HepG2 (cell line): ENCODE measurements around the gene PLSCR4. TPM values are rescaled to one million over a fixed set of nuclear protein-coding genes. Genes with fewer than 3 reads are reported as not detected.

Experiments used
- ATM ChIP-seq: fragments of 450-650 bp; IDR thresholded peaks from 2 replicates; pipeline ENCODE4 v1.7.1; 2017; ENCODE audit warnings: mild to moderate bottlenecking, borderline replicate concordance
- DPF2 ChIP-seq: sonication (generic); formaldehyde crosslinking; IDR thresholded peaks from 2 replicates; pipeline ENCODE4 v1.4.0; 2020; ENCODE audit warnings: mild to moderate bottlenecking, low read depth, missing genetic modification reagents, borderline replicate concordance
- FOXJ3 ChIP-seq: sonication (generic); formaldehyde crosslinking; IDR thresholded peaks from 2 replicates; pipeline ENCODE4 v1.4.0; 2020; ENCODE audit warnings: missing genetic modification reagents, mild to moderate bottlenecking, borderline replicate concordance
- KDM1A ChIP-seq: IDR thresholded peaks from 2 replicates; pipeline ENCODE4 v1.6.1; 2016; ENCODE audit warnings: missing compliant biosample characterization
- KMT2A ChIP-seq: sonication (generic); formaldehyde crosslinking; IDR thresholded peaks from 2 replicates; pipeline ENCODE4 v1.4.0; 2020; ENCODE audit warnings: missing genetic modification reagents
- MEIS1 ChIP-seq: sonication (generic); formaldehyde crosslinking; IDR thresholded peaks from 2 replicates; pipeline ENCODE4 v1.9.0; 2021; ENCODE audit warnings: mild to moderate bottlenecking, missing genetic modification reagents, moderate library complexity, borderline replicate concordance
- MYPOP ChIP-seq: sonication (generic); formaldehyde crosslinking; IDR thresholded peaks from 2 replicates; pipeline ENCODE4 v1.8.1; 2023; ENCODE audit warnings: mild to moderate bottlenecking, moderate library complexity, missing genetic modification reagents
- NCOA2 ChIP-seq: sonication (generic); formaldehyde crosslinking; IDR thresholded peaks from 2 replicates; pipeline ENCODE4 v1.8.0; 2022; ENCODE audit warnings: inconsistent platforms
- NFATC3 ChIP-seq: sonication (generic); formaldehyde crosslinking; IDR thresholded peaks from 2 replicates; pipeline ENCODE4 v1.5.1; 2020; ENCODE audit warnings: mild to moderate bottlenecking, missing genetic modification reagents
- PITX1 ChIP-seq: sonication (generic); formaldehyde crosslinking; IDR thresholded peaks from 2 replicates; pipeline ENCODE4 v1.5.1; 2020; ENCODE audit warnings: mild to moderate bottlenecking, missing genetic modification reagents
- RBM39 ChIP-seq: fragments of 200-400 bp; formaldehyde crosslinking; IDR thresholded peaks from one replicate; pipeline ENCODE4 v1.6.1; 2018; ENCODE audit warnings: antibody characterized with exemption, mild to moderate bottlenecking, low read depth, low read length; ENCODE audit not compliant: poor library complexity, severe bottlenecking
- STAG1 ChIP-seq: sonication (generic); formaldehyde crosslinking; IDR thresholded peaks from 2 replicates; pipeline ENCODE4 v1.4.0; 2020; ENCODE audit warnings: missing genetic modification reagents
- YEATS2 ChIP-seq: sonication (generic); formaldehyde crosslinking; IDR thresholded peaks from 2 replicates; pipeline ENCODE4 v1.4.0; 2020; ENCODE audit warnings: missing genetic modification reagents, borderline replicate concordance
- ZNF207 ChIP-seq: fragments of 450-650 bp; IDR thresholded peaks from 2 replicates; pipeline ENCODE4 v1.6.1; 2016; ENCODE audit warnings: antibody characterized with exemption, borderline replicate concordance
- ZNF224 ChIP-seq: sonication (generic); formaldehyde crosslinking; IDR thresholded peaks from 2 replicates; pipeline ENCODE4 v1.5.0; 2020; ENCODE audit warnings: mild to moderate bottlenecking, missing genetic modification reagents
- ZNF30 ChIP-seq: sonication (generic); formaldehyde crosslinking; IDR thresholded peaks from 2 replicates; pipeline ENCODE4 v1.5.0; 2020; ENCODE audit warnings: mild to moderate bottlenecking, missing genetic modification reagents
- ZNF451 ChIP-seq: sonication (generic); formaldehyde crosslinking; IDR thresholded peaks from 2 replicates; pipeline ENCODE4 v1.5.0; 2020; ENCODE audit warnings: mild to moderate bottlenecking, missing genetic modification reagents
- ZNF572 ChIP-seq: sonication (generic); formaldehyde crosslinking; IDR thresholded peaks from 2 replicates; pipeline ENCODE4 v1.5.1; 2020; ENCODE audit warnings: mild to moderate bottlenecking, missing genetic modification reagents
- ZZZ3 ChIP-seq: sonication (generic); formaldehyde crosslinking; IDR thresholded peaks from 2 replicates; pipeline ENCODE4 v1.4.0; 2020; ENCODE audit warnings: missing genetic modification reagents, mild to moderate bottlenecking, borderline replicate concordance
- polyA plus RNA-seq, 8 experiments: library from polyadenylated mRNA; depleted of rRNA in 3 of 8; stranded (reverse) in 7 of 8; unstranded in 1 of 8; fragments of >200 nt; fragmentation: Illumina TruSeq in 4 of 8; extraction: Trizol in 4 of 8; gene quantifications; 2 replicates each; pipeline versions ENCODE4 v1.2.1 to v1.2.3, GENCODE V29; 2011 to 2016; ENCODE audit warnings: low read depth in 4 of 8, missing spikeins in 1 of 8, mixed read lengths in 1 of 8; ENCODE audit not compliant: insufficient read depth in 1 of 8
- total RNA-seq, 5 experiments: library from RNA; depleted of rRNA; stranded (reverse); fragments of >200 nt; fragmentation: Illumina TruSeq; extraction: Trizol; gene quantifications; 2 replicates each; pipeline ENCODE4 v1.2.3, GENCODE V29; 2016; ENCODE audit warnings: low read depth in 1 of 5
- TF ChIP-seq, protein P1 (sequence below): sonication (generic); formaldehyde crosslinking; IDR thresholded peaks from 2 replicates; pipeline ENCODE4 v1.4.0; 2020; ENCODE audit warnings: missing genetic modification reagents
- TF ChIP-seq, protein P2 (sequence below): sonication (generic); formaldehyde crosslinking; IDR thresholded peaks from 2 replicates; pipeline ENCODE4 v1.5.1; 2020; ENCODE audit warnings: mild to moderate bottlenecking, missing genetic modification reagents
- TF ChIP-seq, protein P3 (sequence below): sonication (generic); formaldehyde crosslinking; IDR thresholded peaks from 2 replicates; pipeline ENCODE4 v1.4.0; 2020; ENCODE audit warnings: missing genetic modification reagents

Gene PLSCR4
- total and polyA plus RNA-seq, 2 of the 13 experiments (the other 11 are each of a cell fraction or from before 2014, with no cell fraction given), result 1.5 to 59.0 TPM

- peak; percentile 67; the same call in 1 of the 2 replicates for TF ChIP-seq MEIS1 (CRISPR knock-in tag)
- no peak for TF ChIP-seq ATM
- no peak for TF ChIP-seq ZZZ3 (CRISPR knock-in tag)
- TF ChIP-seq, protein P1, sequence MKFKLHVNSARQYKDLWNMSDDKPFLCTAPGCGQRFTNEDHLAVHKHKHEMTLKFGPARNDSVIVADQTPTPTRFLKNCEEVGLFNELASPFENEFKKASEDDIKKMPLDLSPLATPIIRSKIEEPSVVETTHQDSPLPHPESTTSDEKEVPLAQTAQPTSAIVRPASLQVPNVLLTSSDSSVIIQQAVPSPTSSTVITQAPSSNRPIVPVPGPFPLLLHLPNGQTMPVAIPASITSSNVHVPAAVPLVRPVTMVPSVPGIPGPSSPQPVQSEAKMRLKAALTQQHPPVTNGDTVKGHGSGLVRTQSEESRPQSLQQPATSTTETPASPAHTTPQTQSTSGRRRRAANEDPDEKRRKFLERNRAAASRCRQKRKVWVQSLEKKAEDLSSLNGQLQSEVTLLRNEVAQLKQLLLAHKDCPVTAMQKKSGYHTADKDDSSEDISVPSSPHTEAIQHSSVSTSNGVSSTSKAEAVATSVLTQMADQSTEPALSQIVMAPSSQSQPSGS (CRISPR knock-in tag), result peak; percentile 65; the same call in 1 of the 2 replicates
- peak; percentile 71 for TF ChIP-seq PITX1 (CRISPR knock-in tag)
- TF ChIP-seq RBM39, result no peak
- TF ChIP-seq ZNF224 (CRISPR knock-in tag), result 0 out of 2 replicates have a peak, but pooled peaks have one; percentile 84
- TF ChIP-seq YEATS2 (CRISPR knock-in tag), result peak; percentile 63; the same call in 1 of the 2 replicates
- peak; percentile 85 for TF ChIP-seq DPF2
- peak; percentile 68 for TF ChIP-seq STAG1
- TF ChIP-seq KMT2A (CRISPR knock-in tag), result no peak
- TF ChIP-seq NFATC3 (CRISPR knock-in tag), result no peak
- peak; percentile 96 for TF ChIP-seq FOXJ3 (CRISPR knock-in tag)
- TF ChIP-seq NCOA2, result peak; percentile 97
- TF ChIP-seq, protein P2, sequence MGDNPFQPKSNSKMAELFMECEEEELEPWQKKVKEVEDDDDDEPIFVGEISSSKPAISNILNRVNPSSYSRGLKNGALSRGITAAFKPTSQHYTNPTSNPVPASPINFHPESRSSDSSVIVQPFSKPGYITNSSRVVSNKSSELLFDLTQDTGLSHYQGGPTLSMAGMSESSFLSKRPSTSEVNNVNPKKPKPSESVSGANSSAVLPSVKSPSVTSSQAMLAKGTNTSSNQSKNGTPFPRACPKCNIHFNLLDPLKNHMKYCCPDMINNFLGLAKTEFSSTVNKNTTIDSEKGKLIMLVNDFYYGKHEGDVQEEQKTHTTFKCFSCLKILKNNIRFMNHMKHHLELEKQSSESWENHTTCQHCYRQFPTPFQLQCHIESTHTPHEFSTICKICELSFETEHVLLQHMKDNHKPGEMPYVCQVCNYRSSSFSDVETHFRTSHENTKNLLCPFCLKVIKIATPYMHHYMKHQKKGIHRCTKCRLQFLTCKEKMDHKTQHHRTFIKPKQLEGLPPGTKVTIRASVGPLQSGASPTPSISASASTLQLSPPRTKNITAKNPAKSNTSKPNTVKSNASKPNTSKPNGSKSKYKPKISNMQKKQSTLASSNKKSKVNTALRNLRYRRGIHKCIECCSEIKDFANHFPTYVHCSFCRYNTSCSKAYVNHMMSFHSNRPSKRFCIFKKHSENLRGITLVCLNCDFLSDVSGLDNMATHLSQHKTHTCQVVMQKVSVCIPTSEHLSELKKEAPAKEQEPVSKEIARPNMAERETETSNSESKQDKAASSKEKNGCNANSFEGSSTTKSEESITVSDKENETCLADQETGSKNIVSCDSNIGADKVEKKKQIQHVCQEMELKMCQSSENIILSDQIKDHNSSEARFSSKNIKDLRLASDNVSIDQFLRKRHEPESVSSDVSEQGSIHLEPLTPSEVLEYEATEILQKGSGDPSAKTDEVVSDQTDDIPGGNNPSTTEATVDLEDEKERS (CRISPR knock-in tag), result no peak
- TF ChIP-seq MYPOP (CRISPR knock-in tag), result no peak
- TF ChIP-seq, protein P3, sequence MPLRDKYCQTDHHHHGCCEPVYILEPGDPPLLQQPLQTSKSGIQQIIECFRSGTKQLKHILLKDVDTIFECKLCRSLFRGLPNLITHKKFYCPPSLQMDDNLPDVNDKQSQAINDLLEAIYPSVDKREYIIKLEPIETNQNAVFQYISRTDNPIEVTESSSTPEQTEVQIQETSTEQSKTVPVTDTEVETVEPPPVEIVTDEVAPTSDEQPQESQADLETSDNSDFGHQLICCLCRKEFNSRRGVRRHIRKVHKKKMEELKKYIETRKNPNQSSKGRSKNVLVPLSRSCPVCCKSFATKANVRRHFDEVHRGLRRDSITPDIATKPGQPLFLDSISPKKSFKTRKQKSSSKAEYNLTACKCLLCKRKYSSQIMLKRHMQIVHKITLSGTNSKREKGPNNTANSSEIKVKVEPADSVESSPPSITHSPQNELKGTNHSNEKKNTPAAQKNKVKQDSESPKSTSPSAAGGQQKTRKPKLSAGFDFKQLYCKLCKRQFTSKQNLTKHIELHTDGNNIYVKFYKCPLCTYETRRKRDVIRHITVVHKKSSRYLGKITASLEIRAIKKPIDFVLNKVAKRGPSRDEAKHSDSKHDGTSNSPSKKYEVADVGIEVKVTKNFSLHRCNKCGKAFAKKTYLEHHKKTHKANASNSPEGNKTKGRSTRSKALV (CRISPR knock-in tag), result peak; percentile 64; the same call in 1 of the 2 replicates
- no peak for TF ChIP-seq ZNF451 (CRISPR knock-in tag)
- TF ChIP-seq ZNF30 (CRISPR knock-in tag), result no peak
- no peak for TF ChIP-seq KDM1A (CRISPR knock-in tag)
- TF ChIP-seq ZNF572 (CRISPR knock-in tag), result no peak
- no peak for TF ChIP-seq ZNF207
Observed at GRCh38 chr3:146222204-146223046, 28.5 kb downstream of the PLSCR4 start (continued).
